Aorta (tissue), 5 donors: ENCODE measurements around the gene NTN5. TPM values are rescaled to one million over a fixed set of nuclear protein-coding genes. Genes with fewer than 3 reads are reported as not detected.

ENCODE experiments used
- ATAC-seq: fragments of 200-7000 bp; cut with Tn5 transposase; one replicate; pipeline ENCODE4 v1.9.1; 2022; ENCODE audit warnings: moderate library complexity; ENCODE audit not compliant: low FRiP score
- DNase-seq, 2 donors: peaks; one replicate each; pipeline ENCODE4 v3.0.0-alpha.2; 2020
- H3K27ac ChIP-seq, 2 donors: one replicate each; pipeline ENCODE4 v1.5.1; 2013; ENCODE audit warnings: low read length in 2 of 2, mild to moderate bottlenecking in 2 of 2, moderate library complexity in 2 of 2, control low read depth in 1 of 2, inconsistent platforms in 1 of 2, low read depth in 1 of 2
- H3K27me3 ChIP-seq, 2 donors: one replicate each; pipeline ENCODE4 v1.6.1; 2013; ENCODE audit warnings: control low read depth in 1 of 2, low read length in 1 of 2, mild to moderate bottlenecking in 1 of 2, moderate library complexity in 1 of 2; ENCODE audit not compliant: insufficient read depth in 2 of 2, control insufficient read depth in 1 of 2
- H3K36me3 ChIP-seq, 2 donors: one replicate each; pipeline ENCODE4 v1.6.1; 2013; ENCODE audit warnings: control low read depth in 1 of 2, low read length in 1 of 2, mild to moderate bottlenecking in 1 of 2; ENCODE audit not compliant: insufficient read depth in 2 of 2, control insufficient read depth in 1 of 2
- H3K4me1 ChIP-seq, 2 donors: one replicate each; pipeline ENCODE4 v1.6.1; 2013; ENCODE audit warnings: low read length in 2 of 2, control low read depth in 1 of 2, mild to moderate bottlenecking in 1 of 2, moderate library complexity in 1 of 2; ENCODE audit not compliant: insufficient read depth in 2 of 2, control insufficient read depth in 1 of 2
- H3K4me3 ChIP-seq, 2 donors: one replicate each; pipeline ENCODE4 v1.5.1; 2013; ENCODE audit warnings: low read length in 2 of 2, control low read depth in 1 of 2, mild to moderate bottlenecking in 1 of 2
- H3K9me3 ChIP-seq: one replicate; pipeline ENCODE4 v1.6.1; 2013; ENCODE audit warnings: mild to moderate bottlenecking, low read length; ENCODE audit not compliant: control insufficient read depth
- WGBS, 2 donors: extraction: QIAGEN DNeasy Blood & Tissue Kit; methylation state at CpG; one replicate each; pipeline ENCODE4 v1.1.7; 2013; 5-methylcytosine and 5-hydroxymethylcytosine counted together
- intact Hi-C, 2 donors: fragments of 100-400 bp; cut with DNase I; formaldehyde crosslinking; loops; one replicate each; pipeline versions ENCODE4 v1.14.2 to v1.15.0; 2022
- polyA plus RNA-seq, 2 donors: library from polyadenylated mRNA; stranded (reverse); fragments of 200-250 nt; gene quantifications; one replicate each; pipeline ENCODE4 v1.2.3, GENCODE V29; 2013
- total RNA-seq, 2 donors: library from RNA; stranded (reverse); fragmentation: NEBNext Ultra II Directional; extraction: Animal tissue kit (Norgen Biotek cat#: 25700); gene quantifications; one replicate each; pipeline ENCODE4 v1.2.1, GENCODE V29; 2021
- donor health status: healthy with polysubstance abuse.
- donor health status: Bipolar disorder and iron deficiency.
- donor health status: DM: no; HTN: no; CAD: no.
- donor health status: DM: no; HTN: no; CAD: no.
- donor health status: DM: yes; HTN: yes; CAD: no.

Gene NTN5
- total and polyA plus RNA-seq, 4 donors = 0.52 to 2.0 (median 0.96) TPM; not detected in 1

DNA sequence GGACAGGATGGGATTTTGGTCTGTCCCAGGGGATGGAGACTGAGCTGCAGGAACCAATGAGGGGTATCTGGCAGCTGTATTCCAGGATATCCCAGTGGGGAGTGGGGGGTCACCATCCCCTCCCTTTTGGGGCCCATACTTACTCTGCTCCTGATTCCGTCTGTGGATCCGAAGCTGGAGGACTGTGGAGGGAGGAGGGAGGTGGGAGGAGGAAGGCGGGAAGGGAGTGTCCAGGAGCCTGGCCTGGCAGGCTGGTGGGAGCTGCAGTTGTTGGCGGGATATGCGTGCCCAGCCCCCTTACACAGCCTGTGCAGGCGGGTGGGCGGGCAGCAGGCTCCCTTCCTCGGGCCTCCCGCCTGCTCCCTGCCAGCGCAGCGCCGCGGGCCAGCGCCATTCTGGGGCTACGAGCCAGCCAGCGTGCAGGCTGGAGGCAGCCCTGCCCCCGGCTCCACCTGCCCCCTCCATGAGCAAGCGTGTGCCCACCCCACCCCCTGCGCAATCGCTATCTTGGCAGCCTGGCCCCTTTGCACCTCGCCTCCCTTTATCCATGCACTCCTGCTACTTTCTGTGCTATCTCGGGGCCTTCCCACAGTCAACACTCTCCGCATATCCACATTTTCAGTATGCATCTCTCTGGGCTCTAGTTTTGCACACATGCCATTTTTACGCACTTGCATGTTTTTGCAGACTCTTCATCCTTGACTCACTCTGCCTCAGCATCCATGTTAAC is 43.9 kb upstream of the NTN5 start:
- Histone ChIP-seq H3K4me3 (no peak overlapping the region), H3K27me3 (no peaks in the 10 kb centered on the region), H3K4me1 (no peaks in the 10 kb centered on the region), H3K27ac (no peak overlapping the region), H3K9me3 (no peaks in the 10 kb centered on the region), H3K36me3 (no peaks in the 10 kb centered on the region)
- ATAC-seq = peak; percentile 6
- intact Hi-C loops = loop anchor here in 1 of 2 donors (5.0 kb wide), 1 partner anchor 69 kb away; the partner anchor contains the start of gene CA11
- 6% methylated on average over 20 to 24 of the region's 24 CpGs for WGBS, 2 donors
- peak in 1 of 2 donors; percentile 77 for DNase-seq

DNA sequence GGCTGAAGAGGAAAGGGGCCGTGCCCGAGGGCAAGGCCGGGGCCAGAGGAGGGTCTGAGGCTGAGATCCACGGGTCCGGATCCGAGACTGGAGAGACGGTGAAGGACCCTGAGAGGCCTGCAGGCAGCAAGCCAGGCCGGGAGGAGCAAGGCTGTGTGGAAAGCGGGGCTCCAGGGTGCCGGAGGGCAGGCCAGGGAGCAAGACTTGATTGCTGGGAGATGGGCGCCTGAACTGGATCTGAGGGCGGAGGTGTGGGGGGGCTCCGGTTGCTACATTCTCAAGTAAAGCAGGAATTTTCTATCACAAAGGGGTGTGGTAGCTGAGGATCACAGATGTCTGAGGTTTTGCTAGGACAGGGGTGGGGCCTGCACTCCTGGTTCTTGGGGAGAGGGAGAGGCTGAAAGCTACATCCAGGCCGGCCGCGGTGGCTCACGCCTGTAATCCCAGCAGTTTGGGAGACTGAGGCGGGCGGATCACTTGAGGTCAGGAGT is 42.9 kb upstream of the NTN5 start:
- WGBS, 2 donors = 72 to 77% methylated on average over 19 of the region's 19 CpGs
- Histone ChIP-seq H3K4me3 (no peak overlapping the region), H3K9me3 (no peaks in the 10 kb centered on the region), H3K27ac (no peak overlapping the region), H3K27me3 (no peaks in the 10 kb centered on the region), H3K36me3 (no peaks in the 10 kb centered on the region), H3K4me1 (no peaks in the 10 kb centered on the region)
- no peak for DNase-seq
- ATAC-seq = no peak
- intact Hi-C loops = loop anchor here in 1 of 2 donors (5.0 kb wide), 1 partner anchor 68 kb away; the partner anchor contains the start of gene CA11

DNA sequence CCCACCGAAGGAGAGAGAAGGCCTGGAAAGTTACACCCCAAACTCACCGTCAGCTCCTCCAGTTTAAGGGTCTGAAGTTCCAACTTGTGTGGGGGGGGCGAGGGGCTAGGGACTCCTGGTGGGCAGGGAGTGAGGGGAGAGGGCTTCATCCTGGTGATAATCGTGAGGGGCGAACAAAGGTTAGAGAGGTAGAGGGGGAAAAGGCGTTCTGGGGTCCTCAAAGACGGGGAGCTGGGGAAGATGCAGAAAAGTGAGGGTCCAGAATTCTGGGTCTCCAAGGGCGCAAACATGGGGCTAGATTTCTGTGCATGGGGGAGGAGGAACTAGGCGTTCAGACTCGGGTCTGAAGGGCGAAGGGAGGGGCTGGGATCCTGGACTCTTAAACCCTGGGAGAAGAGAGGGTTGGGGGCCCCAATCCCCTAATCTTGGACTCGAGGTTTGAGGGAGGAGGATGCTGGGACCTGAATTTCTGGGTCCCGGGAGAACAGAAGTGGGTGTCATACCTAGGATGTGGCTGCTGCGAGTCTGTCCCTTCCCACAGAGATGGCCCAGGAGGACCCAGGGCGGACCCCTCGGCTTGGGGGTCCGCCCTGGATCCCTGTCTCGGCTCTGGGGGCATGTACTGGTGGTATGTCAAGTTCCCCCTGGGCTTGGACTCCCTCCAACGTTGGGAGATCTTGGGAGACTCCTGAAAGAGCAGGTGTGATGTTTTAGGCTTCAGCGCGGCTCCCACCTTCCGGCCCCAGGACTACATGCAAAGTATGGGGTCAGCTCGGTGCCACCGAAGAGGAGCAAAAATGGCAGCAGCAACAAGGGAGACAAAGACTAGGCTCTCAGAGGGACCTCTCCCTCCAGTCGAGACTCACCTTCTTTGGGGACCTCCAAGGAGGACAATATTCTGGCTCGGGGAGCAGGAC is 42.2 kb upstream of the NTN5 start:
- intact Hi-C loops = loop anchor here in 1 of 2 donors (5.0 kb wide), 1 partner anchor 68 kb away; the partner anchor contains the start of gene CA11
- Histone ChIP-seq H3K36me3 (no peaks in the 10 kb centered on the region), H3K27me3 (no peaks in the 10 kb centered on the region), H3K27ac (no peak overlapping the region), H3K9me3 (no peaks in the 10 kb centered on the region), H3K4me1 (no peaks in the 10 kb centered on the region), H3K4me3 (peak overlapping the region in 1 of 2 donors; percentile 38)
- DNase-seq (no peak), ATAC-seq (no peak)
- 64 to 66% methylated on average over 26 of the region's 26 CpGs for WGBS, 2 donors

DNA sequence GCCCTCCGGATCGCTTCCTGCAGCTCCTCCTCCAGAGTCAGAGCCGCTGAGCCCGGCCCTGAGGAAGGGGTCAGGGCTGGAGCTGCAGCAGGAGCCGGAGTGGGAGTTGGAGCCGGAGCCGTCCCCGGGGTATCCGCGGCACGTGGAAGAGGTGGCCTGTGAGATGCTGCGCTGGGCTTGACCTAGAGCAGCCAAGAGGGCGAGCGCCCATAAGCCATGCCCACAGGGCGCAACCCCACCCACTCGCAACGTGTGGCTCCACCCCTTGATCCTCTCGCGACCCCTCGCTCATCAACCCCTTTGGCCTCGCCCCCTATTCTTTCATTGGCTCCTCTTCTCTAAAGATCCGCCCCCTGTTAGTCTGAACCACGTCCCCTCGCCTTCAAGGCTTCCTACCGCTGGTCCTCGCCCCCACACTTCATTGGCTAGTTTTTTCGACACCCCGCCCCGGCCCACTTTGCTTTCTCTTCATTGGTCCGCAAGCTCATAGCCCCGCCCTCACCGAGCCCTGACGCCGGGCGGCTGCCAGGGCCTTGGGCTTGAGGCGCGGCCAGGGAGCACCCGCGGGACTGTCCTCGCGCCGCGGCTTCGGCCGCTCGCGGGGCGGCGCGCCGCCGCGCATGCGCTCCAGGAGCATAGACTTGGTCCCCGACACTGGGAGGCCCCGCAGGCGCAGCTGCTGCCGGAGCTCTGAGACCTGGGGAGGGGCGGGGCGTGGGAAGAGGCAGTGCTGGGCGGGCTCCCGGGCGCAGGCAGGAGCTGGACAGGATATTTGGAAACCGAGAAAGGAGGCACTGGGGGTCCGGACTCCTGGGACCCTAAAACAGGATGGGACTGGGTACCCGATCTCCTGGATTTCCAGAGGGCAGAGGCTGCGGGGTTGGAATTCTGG is 41.3 kb upstream of the NTN5 start:
- H3K9me3 ChIP-seq = no peaks in the 10 kb centered on the region
- no peaks in the 10 kb centered on the region for H3K36me3 ChIP-seq
- no peak overlapping the region for H3K27ac ChIP-seq
- DNase-seq (peak; percentile 99), ATAC-seq (peak; percentile 96)
- WGBS, 2 donors = 1% methylated on average over 64 to 67 of the region's 67 CpGs
- H3K4me3 ChIP-seq = peak overlapping the region; percentile 38 to 46
- intact Hi-C loops = no loop called here
- no peaks in the 10 kb centered on the region for H3K27me3 ChIP-seq
- no peaks in the 10 kb centered on the region for H3K4me1 ChIP-seq

DNA sequence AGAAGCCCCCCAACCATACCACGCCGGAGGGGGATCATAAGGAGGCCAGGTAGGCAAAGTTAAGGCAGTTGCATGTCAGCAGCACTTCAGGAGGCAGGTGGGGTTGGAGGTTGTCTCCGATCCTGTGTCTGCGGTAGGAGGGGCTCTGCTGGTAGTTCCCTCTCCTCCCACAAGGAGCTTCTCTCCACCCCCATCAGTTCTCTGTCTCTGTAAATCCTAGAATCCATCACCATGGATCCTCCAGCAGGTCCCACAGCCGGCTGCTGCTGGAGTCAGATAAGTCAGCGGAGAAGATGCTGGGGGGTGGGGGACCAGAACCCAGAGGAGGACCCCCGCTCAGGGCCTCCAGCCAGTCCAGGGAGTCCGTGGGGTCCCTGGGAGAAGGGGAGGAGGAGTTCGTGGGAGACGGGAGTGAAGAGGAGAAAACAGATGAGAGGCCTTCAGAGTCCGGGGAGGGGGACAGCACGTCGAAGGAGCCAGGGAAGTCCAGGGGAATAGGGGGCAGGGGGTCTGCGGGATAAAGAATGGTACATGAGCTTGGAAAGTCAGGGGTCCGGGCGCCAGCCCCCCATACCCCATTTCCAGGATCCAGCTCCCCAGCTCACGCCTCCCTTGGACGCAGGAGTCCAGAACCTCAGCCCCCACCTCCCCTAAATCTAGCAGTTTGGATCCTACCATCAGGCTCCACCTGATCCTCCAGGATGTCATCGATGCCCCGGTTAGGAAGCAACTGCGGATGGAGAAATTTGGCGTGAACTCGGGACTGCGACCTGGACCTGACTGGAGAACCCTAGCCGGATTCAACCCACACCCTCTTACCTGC is 40.4 kb upstream of the NTN5 start:
- H3K27me3 ChIP-seq = no peaks in the 10 kb centered on the region
- peak overlapping the region; percentile 27 to 46 for H3K4me3 ChIP-seq
- no peaks in the 10 kb centered on the region for H3K9me3 ChIP-seq
- no peaks in the 10 kb centered on the region for H3K36me3 ChIP-seq
- 32 to 36% methylated on average over 25 of the region's 25 CpGs for WGBS, 2 donors
- DNase-seq (no peak), ATAC-seq (no peak)
- H3K4me1 ChIP-seq = no peaks in the 10 kb centered on the region
- H3K27ac ChIP-seq = no peak overlapping the region
- intact Hi-C loops = no loop called here

DNA sequence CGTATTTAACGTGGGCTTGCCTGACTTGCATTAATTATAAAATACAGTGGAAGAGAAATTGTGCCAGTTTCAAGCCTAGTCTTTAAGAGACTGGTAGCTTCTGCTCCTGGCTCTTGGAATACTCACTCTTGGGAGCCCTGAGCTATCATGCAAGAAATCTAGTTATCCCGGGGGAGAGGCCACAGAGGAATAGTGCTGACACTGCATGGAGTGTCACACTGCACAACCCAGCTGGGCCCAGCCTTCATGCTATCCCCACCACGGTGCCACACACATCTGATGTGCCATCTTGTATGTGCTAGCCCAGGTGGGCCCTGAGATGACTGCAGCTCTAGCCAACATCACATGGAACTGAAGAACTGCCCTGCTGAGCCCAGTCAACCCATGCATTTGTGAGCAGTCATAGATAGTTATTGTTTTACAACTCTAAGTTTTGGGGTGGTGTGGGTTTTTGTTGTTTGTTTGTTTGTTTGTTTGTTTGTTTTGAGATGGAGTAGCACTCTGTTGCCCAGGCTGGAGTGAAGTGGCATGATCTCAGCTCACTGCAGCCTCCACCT is 38.4 kb upstream of the NTN5 start:
- H3K4me3 ChIP-seq = no peak overlapping the region
- no peaks in the 10 kb centered on the region for H3K9me3 ChIP-seq
- DNase-seq (no peak), ATAC-seq (no peak)
- no peak overlapping the region for H3K27ac ChIP-seq
- no peaks in the 10 kb centered on the region for H3K36me3 ChIP-seq
- H3K4me1 ChIP-seq = no peaks in the 10 kb centered on the region
- WGBS, 2 donors = 85 to 90% methylated on average over 4 of the region's 4 CpGs
- no peaks in the 10 kb centered on the region for H3K27me3 ChIP-seq
- intact Hi-C loops = no loop called here

DNA sequence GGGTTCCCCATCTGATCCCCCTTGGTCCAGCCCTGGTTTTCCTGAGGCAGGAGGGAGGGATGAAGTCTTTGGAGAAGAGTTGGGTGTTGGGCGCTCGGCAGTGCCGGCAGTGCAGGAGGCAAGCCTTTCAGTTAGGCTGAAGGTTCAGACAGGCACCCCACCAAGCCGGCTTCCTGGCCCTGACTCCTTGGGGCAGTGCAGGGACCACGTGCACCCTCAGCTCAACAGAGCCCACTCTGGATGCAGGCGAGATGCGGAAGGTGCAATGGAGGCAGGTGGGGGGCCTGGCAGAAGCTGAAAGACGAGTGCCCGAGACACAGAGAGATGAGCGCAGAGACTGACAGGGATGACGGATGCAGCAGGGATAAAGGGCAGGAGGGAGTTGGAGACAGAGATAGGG is 35.7 kb upstream of the NTN5 start:
- ATAC-seq = no peak
- no peak for DNase-seq
- 40% methylated on average over 11 of the region's 11 CpGs for WGBS, 2 donors
- Histone ChIP-seq H3K4me3 (no peak overlapping the region), H3K27me3 (no peaks in the 10 kb centered on the region), H3K9me3 (no peaks in the 10 kb centered on the region), H3K4me1 (no peaks in the 10 kb centered on the region), H3K27ac (no peak overlapping the region), H3K36me3 (no peaks in the 10 kb centered on the region)
- intact Hi-C loops = no loop called here
